SK-N-SH treated with all-trans-retinoic acid at 6 μM for 48 hours (cell line): ENCODE results near the gene DAB1.
A peak's percentile ranks its signal among the peaks of the same experiment; 100 is the strongest.

Experiments used
- ATAC-seq: fragments of 200-7000 bp; cut with Tn5 transposase; 3 replicates; pipeline ENCODE4 v1.9.1; 2020; ENCODE audit warnings: mild to moderate bottlenecking, moderate library complexity
- BACH2 ChIP-seq: fragments of 250-450 bp; sonication (Bioruptor Pico); IDR thresholded peaks from 2 replicates; pipeline ENCODE4 v1.9.0; 2021; ENCODE audit warnings: mild to moderate bottlenecking, borderline replicate concordance
- CSDC2 ChIP-seq: fragments of 250-450 bp; sonication (Bioruptor Pico); IDR thresholded peaks from 2 replicates; pipeline ENCODE4 v1.5.0; 2020; ENCODE audit warnings: mild to moderate bottlenecking, moderate library complexity
- CSRNP3 ChIP-seq: fragments of 250-450 bp; sonication (Bioruptor Pico); IDR thresholded peaks from 2 replicates; pipeline ENCODE4 v1.5.1; 2021; ENCODE audit warnings: mild to moderate bottlenecking, moderate library complexity
- ESRRG ChIP-seq: fragments of 250-450 bp; sonication (Bioruptor Pico); IDR thresholded peaks from 2 replicates; pipeline ENCODE4 v1.6.1; 2021; ENCODE audit warnings: mild to moderate bottlenecking
- GLIS3 ChIP-seq: fragments of 250-450 bp; sonication (Bioruptor Pico); IDR thresholded peaks from 2 replicates; pipeline ENCODE4 v1.5.0; 2020; ENCODE audit warnings: mild to moderate bottlenecking, moderate library complexity
- ISL1 ChIP-seq: fragments of 250-450 bp; sonication (Bioruptor Pico); IDR thresholded peaks from 2 replicates; pipeline ENCODE4 v2.1.2; 2022; ENCODE audit warnings: mild to moderate bottlenecking, moderate library complexity
- OSR1 ChIP-seq: fragments of 250-450 bp; sonication (Bioruptor Pico); IDR thresholded peaks from 2 replicates; pipeline ENCODE4 v1.8.0; 2022; ENCODE audit warnings: moderate library complexity, mild to moderate bottlenecking, inconsistent platforms
- RARB ChIP-seq: fragments of 250-450 bp; sonication (Bioruptor Pico); IDR thresholded peaks from 2 replicates; pipeline ENCODE4 v1.8.0; 2021; ENCODE audit warnings: mild to moderate bottlenecking, moderate library complexity
- SNAI2 ChIP-seq: fragments of 250-450 bp; sonication (Bioruptor Pico); IDR thresholded peaks from 2 replicates; pipeline ENCODE4 v1.5.0; 2020; ENCODE audit warnings: mild to moderate bottlenecking, moderate library complexity
- TCF4 ChIP-seq: fragments of 250-450 bp; sonication (Bioruptor Pico); IDR thresholded peaks from 2 replicates; pipeline ENCODE4 v1.8.0; 2021; ENCODE audit warnings: mild to moderate bottlenecking, moderate library complexity, borderline replicate concordance
- TOX ChIP-seq: fragments of 250-450 bp; sonication (Bioruptor Pico); IDR thresholded peaks from 2 replicates; pipeline ENCODE4 v1.8.0; 2021; ENCODE audit warnings: mild to moderate bottlenecking, moderate library complexity, borderline replicate concordance
- TSHZ2 ChIP-seq: fragments of 250-450 bp; sonication (Bioruptor Pico); IDR thresholded peaks from 2 replicates; pipeline ENCODE4 v1.5.0; 2020; ENCODE audit warnings: mild to moderate bottlenecking, moderate library complexity
- ZC3H10 ChIP-seq: fragments of 250-450 bp; sonication (Bioruptor Pico); IDR thresholded peaks from 2 replicates; pipeline ENCODE4 v1.5.1; 2021; ENCODE audit warnings: mild to moderate bottlenecking, moderate library complexity
- ZFP3 ChIP-seq: fragments of 250-450 bp; sonication (Bioruptor Pico); IDR thresholded peaks from 2 replicates; pipeline ENCODE4 v1.5.0; 2020; ENCODE audit warnings: mild to moderate bottlenecking, moderate library complexity
- ZFP30 ChIP-seq: fragments of 450-650 bp; formaldehyde crosslinking; IDR thresholded peaks from 2 replicates; pipeline ENCODE4 v1.5.0; 2022; ENCODE audit warnings: mild to moderate bottlenecking, moderate library complexity
- ZNF70 ChIP-seq: fragments of 450-650 bp; formaldehyde crosslinking; IDR thresholded peaks from 2 replicates; pipeline ENCODE4 v1.5.0; 2020; ENCODE audit warnings: mild to moderate bottlenecking, moderate library complexity
- ZNF8 ChIP-seq: fragments of 450-650 bp; formaldehyde crosslinking; IDR thresholded peaks from 2 replicates; pipeline ENCODE4 v1.5.0; 2020; ENCODE audit warnings: mild to moderate bottlenecking, moderate library complexity
- TF ChIP-seq, protein P1 (sequence below): fragments of 250-450 bp; sonication (Bioruptor Pico); IDR thresholded peaks from 2 replicates; pipeline ENCODE4 v1.5.1; 2020; ENCODE audit warnings: low read depth, mild to moderate bottlenecking, moderate library complexity
- TF ChIP-seq, protein P2 (sequence below): fragments of 250-450 bp; sonication (Bioruptor Pico); IDR thresholded peaks from 2 replicates; pipeline ENCODE4 v1.8.0; 2021; ENCODE audit warnings: low read depth, mild to moderate bottlenecking, moderate library complexity, borderline replicate concordance
- TF ChIP-seq, protein P3 (sequence below): fragments of 250-450 bp; sonication (Bioruptor Pico); IDR thresholded peaks from 2 replicates; pipeline ENCODE4 v1.8.0; 2020; ENCODE audit warnings: mild to moderate bottlenecking, moderate library complexity, borderline replicate concordance

The DAB1 gene

DNA sequence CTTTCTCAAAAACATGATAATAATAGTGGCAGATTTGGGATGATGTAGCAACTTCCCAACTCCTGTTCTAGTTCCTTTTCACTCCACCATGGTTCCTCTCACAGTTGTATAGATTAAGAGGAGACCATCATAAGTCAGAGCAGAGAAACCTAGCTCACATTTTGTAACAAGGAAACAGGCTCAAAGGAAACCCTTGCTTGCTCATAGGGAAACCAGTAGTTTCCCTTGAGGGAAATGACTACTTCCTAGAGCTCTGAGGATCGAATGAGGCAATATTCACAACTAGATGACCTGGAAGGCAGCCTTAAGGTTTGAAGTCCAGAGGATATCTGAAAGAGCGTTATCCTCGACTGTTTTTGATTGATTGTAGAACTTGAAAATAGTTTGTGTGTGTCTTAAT is 382.0 kb downstream of the DAB1 start:
- ATAC-seq, result no peak
- TF ChIP-seq ISL1 (CRISPR knock-in tag) (no peak), TCF4 (CRISPR knock-in tag) (no peak)

- no peak for ATAC-seq
- no peak for TF ChIP-seq ZC3H10 (CRISPR knock-in tag)
- TF ChIP-seq BACH2 (CRISPR knock-in tag), result no peak
- TF ChIP-seq ZFP3 (CRISPR knock-in tag), result no peak
- TF ChIP-seq ZFP30, result no peak
- TF ChIP-seq RARB (CRISPR knock-in tag), result no peak
- TF ChIP-seq ZNF70 (CRISPR knock-in tag), result no peak
- no peak for TF ChIP-seq CSDC2
- TF ChIP-seq TSHZ2 (CRISPR knock-in tag), result no peak
- no peak for TF ChIP-seq ESRRG (CRISPR knock-in tag)
- TF ChIP-seq ZNF8 (CRISPR knock-in tag), result no peak
- TF ChIP-seq, protein P1, sequence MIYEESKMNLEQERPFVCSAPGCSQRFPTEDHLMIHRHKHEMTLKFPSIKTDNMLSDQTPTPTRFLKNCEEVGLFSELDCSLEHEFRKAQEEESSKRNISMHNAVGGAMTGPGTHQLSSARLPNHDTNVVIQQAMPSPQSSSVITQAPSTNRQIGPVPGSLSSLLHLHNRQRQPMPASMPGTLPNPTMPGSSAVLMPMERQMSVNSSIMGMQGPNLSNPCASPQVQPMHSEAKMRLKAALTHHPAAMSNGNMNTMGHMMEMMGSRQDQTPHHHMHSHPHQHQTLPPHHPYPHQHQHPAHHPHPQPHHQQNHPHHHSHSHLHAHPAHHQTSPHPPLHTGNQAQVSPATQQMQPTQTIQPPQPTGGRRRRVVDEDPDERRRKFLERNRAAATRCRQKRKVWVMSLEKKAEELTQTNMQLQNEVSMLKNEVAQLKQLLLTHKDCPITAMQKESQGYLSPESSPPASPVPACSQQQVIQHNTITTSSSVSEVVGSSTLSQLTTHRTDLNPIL (CRISPR knock-in tag), result no peak
- TF ChIP-seq SNAI2 (CRISPR knock-in tag), result no peak
- TF ChIP-seq TOX (CRISPR knock-in tag), result no peak
- no peak for TF ChIP-seq OSR1
- no peak for TF ChIP-seq TCF4 (CRISPR knock-in tag)
- no peak for TF ChIP-seq CSRNP3 (CRISPR knock-in tag)
- TF ChIP-seq, all 23 proteins: peak for 0
Measured at GRCh38 chr1:57040811-57041210, 383.0 kb downstream of the DAB1 start.

GRCh38 chr1:57036641-57037579 is 386.9 kb downstream of the DAB1 start:
- ATAC-seq, result no peak
- TF ChIP-seq OSR1 (no peak), SNAI2 (CRISPR knock-in tag) (no peak), ISL1 (CRISPR knock-in tag) (peak; percentile 10; the same call in 1 of the 2 replicates), ZNF70 (CRISPR knock-in tag) (no peak), TCF4 (CRISPR knock-in tag) (0 out of 2 replicates have a peak, but pooled peaks have one; percentile 16)

- ATAC-seq, result no peak
- TF ChIP-seq ESRRG (CRISPR knock-in tag) (no peak), GLIS3 (CRISPR knock-in tag) (no peak), CSDC2 (no peak), ZC3H10 (CRISPR knock-in tag) (no peak), ISL1 (CRISPR knock-in tag) (no peak), SNAI2 (CRISPR knock-in tag) (no peak), ZNF70 (CRISPR knock-in tag) (no peak), TSHZ2 (CRISPR knock-in tag) (no peak), TOX (CRISPR knock-in tag) (no peak), BACH2 (CRISPR knock-in tag) (no peak)
- TF ChIP-seq, protein P2, sequence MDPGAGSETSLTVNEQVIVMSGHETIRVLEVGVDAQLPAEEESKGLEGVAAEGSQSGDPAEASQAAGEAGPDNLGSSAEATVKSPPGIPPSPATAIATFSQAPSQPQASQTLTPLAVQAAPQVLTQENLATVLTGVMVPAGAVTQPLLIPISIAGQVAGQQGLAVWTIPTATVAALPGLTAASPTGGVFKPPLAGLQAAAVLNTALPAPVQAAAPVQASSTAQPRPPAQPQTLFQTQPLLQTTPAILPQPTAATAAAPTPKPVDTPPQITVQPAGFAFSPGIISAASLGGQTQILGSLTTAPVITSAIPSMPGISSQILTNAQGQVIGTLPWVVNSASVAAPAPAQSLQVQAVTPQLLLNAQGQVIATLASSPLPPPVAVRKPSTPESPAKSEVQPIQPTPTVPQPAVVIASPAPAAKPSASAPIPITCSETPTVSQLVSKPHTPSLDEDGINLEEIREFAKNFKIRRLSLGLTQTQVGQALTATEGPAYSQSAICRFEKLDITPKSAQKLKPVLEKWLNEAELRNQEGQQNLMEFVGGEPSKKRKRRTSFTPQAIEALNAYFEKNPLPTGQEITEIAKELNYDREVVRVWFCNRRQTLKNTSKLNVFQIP (CRISPR knock-in tag), result no peak
- TF ChIP-seq, protein P3, sequence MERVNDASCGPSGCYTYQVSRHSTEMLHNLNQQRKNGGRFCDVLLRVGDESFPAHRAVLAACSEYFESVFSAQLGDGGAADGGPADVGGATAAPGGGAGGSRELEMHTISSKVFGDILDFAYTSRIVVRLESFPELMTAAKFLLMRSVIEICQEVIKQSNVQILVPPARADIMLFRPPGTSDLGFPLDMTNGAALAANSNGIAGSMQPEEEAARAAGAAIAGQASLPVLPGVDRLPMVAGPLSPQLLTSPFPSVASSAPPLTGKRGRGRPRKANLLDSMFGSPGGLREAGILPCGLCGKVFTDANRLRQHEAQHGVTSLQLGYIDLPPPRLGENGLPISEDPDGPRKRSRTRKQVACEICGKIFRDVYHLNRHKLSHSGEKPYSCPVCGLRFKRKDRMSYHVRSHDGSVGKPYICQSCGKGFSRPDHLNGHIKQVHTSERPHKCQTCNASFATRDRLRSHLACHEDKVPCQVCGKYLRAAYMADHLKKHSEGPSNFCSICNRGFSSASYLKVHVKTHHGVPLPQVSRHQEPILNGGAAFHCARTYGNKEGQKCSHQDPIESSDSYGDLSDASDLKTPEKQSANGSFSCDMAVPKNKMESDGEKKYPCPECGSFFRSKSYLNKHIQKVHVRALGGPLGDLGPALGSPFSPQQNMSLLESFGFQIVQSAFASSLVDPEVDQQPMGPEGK (CRISPR knock-in tag), result no peak
Measured at GRCh38 chr1:57034713-57035112, 389.1 kb downstream of the DAB1 start.
